ENCODE measurements around the gene HAUS8.

DNA sequence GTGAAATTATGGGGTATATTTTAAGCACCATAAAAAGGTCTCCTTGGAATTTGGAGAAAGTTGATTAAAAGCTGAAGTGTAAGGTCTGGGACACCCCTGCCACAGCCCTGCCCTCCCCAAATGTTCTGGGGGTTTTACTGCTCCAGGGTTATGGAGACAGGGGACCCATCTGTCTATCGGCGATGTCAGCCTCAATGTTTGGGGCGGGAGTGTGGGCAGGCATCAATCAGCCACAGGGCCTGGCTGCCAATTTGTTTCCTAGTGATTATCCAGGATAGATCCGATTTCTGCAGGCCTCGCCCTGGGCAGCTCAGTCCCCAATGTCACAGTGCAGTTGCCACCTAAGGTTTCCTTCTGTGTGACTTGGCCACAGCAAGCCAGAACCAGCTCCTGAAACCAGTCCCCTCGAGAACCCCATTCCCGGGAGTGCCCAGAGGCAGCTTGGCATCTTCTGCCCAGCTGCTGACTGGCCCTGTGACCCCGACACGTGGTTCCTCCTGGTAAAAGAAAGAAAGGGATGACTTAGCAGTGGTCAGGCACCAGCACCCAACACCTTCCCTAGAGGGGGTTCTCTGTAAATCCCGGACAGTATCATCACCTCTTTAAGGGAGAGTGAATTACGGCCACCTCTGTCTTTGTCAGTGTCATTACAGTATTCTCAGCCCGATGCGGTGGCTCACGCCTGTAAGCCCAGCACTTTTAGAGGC is 41.9 kb upstream of the HAUS8 start:
- TF ChIP-seq, protein P1, sequence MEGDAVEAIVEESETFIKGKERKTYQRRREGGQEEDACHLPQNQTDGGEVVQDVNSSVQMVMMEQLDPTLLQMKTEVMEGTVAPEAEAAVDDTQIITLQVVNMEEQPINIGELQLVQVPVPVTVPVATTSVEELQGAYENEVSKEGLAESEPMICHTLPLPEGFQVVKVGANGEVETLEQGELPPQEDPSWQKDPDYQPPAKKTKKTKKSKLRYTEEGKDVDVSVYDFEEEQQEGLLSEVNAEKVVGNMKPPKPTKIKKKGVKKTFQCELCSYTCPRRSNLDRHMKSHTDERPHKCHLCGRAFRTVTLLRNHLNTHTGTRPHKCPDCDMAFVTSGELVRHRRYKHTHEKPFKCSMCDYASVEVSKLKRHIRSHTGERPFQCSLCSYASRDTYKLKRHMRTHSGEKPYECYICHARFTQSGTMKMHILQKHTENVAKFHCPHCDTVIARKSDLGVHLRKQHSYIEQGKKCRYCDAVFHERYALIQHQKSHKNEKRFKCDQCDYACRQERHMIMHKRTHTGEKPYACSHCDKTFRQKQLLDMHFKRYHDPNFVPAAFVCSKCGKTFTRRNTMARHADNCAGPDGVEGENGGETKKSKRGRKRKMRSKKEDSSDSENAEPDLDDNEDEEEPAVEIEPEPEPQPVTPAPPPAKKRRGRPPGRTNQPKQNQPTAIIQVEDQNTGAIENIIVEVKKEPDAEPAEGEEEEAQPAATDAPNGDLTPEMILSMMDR (IDR thresholded peaks at IDR 0.05; ENCODE audit: low read depth, low read length, poor library complexity, severe bottlenecking): no peak
- no peak for TF ChIP-seq EZH2phosphoT487 (IDR thresholded peaks at IDR 0.05; ENCODE audit: borderline replicate concordance, low read length)
